ENCODE data around the gene BTBD6.

Gene BTBD6

DNA sequence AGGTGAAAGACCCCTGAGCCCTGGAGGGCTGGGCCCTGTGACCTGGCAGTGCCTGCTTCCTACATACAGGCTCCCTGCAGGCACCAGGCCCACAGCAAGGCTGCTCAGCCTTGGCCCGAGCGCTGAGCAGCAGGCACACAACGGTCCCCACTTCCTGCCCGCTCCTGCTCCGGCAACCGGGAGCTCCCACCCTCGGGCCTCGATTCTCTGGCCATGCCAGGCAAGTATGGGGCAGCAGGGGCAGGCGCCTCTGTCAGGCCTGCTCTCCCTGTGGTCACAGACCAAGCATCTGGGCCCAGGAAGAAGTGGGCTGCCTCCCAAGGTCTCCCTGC, 36.6 kb upstream of the BTBD6 start (continued):
- TF ChIP-seq, protein P1, sequence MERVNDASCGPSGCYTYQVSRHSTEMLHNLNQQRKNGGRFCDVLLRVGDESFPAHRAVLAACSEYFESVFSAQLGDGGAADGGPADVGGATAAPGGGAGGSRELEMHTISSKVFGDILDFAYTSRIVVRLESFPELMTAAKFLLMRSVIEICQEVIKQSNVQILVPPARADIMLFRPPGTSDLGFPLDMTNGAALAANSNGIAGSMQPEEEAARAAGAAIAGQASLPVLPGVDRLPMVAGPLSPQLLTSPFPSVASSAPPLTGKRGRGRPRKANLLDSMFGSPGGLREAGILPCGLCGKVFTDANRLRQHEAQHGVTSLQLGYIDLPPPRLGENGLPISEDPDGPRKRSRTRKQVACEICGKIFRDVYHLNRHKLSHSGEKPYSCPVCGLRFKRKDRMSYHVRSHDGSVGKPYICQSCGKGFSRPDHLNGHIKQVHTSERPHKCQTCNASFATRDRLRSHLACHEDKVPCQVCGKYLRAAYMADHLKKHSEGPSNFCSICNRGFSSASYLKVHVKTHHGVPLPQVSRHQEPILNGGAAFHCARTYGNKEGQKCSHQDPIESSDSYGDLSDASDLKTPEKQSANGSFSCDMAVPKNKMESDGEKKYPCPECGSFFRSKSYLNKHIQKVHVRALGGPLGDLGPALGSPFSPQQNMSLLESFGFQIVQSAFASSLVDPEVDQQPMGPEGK (CRISPR knock-in tag; IDR thresholded peaks at IDR 0.05; ENCODE audit: borderline replicate concordance) = no peak
- TF ChIP-seq RARB (CRISPR knock-in tag; IDR thresholded peaks at IDR 0.05) = no peak

DNA sequence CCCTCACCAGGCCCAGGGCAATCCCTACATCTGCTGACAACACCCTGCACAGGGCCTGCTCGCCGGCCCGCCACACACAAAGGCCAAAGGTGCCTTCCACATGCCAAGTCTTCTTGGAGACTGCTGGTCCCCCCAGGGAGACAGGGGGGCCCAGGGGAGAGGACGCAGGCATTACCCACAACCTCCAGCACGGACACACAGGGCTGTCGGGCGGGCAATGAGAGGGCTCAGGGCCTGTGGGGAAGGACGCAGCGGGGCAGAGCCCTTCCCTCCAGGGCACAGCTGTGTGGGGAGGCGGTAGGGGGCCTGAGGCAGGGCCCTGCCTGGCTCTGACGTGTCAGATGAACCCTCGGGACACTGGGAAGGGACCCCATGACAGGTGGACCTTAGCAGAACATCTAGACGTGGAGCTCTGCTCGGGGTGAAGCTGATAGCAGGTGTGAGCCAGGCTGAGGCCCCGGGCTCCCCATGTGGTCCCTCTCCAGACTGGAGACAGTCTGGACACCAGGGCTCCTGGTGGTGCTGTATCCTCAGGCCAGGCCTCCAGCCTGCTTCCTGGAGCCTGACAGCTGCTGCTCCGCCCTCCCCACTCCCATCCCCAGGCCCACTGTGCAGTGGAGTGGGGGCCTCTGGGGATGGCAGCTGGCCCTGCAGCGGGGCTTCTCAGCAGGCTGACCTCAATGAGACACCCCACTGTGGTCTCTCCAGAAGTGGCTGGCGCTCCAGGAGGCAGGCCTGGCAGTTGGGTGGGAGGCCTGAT, 35.6 kb upstream of the BTBD6 start:
- no peak for ATAC-seq

DNA sequence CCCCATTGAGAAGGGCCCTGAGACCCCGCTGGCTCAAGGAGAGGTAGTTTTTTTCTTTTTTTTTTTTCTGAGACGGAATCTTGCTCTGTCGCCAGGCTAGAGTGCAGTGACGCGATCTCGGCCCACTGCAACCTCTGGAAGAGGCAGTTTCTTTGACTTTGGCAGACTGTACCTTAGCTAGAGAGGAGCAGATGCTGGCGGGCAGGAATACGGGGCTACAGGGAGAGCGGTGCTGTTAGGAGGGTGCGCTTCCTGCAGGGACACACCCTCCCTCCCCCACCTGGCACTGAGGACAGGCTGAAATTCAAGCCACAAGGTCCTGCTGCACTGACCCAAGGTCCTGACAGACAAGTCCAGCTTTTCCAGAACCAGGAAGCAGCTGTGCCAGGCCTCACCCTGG, 35.0 kb upstream of the BTBD6 start:
- no peak for TF ChIP-seq ARNTL (CRISPR knock-in tag; IDR thresholded peaks at IDR 0.05; ENCODE audit: borderline replicate concordance, low read depth)
- TF ChIP-seq ZNF8 (CRISPR knock-in tag; IDR thresholded peaks at IDR 0.05) = no peak
- TF ChIP-seq PPARA (CRISPR knock-in tag; IDR thresholded peaks at IDR 0.05; ENCODE audit: borderline replicate concordance) = no peak
- no peak for TF ChIP-seq ZNF565 (CRISPR knock-in tag; conservative IDR thresholded peaks at IDR 0.05; ENCODE audit: low read depth)
- TF ChIP-seq, protein P2, sequence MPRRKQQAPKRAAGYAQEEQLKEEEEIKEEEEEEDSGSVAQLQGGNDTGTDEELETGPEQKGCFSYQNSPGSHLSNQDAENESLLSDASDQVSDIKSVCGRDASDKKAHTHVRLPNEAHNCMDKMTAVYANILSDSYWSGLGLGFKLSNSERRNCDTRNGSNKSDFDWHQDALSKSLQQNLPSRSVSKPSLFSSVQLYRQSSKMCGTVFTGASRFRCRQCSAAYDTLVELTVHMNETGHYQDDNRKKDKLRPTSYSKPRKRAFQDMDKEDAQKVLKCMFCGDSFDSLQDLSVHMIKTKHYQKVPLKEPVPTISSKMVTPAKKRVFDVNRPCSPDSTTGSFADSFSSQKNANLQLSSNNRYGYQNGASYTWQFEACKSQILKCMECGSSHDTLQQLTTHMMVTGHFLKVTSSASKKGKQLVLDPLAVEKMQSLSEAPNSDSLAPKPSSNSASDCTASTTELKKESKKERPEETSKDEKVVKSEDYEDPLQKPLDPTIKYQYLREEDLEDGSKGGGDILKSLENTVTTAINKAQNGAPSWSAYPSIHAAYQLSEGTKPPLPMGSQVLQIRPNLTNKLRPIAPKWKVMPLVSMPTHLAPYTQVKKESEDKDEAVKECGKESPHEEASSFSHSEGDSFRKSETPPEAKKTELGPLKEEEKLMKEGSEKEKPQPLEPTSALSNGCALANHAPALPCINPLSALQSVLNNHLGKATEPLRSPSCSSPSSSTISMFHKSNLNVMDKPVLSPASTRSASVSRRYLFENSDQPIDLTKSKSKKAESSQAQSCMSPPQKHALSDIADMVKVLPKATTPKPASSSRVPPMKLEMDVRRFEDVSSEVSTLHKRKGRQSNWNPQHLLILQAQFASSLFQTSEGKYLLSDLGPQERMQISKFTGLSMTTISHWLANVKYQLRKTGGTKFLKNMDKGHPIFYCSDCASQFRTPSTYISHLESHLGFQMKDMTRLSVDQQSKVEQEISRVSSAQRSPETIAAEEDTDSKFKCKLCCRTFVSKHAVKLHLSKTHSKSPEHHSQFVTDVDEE (CRISPR knock-in tag; IDR thresholded peaks at IDR 0.05) = no peak
- no peak for TF ChIP-seq ESRRG (CRISPR knock-in tag; IDR thresholded peaks at IDR 0.05)
- no peak for TF ChIP-seq RARB (CRISPR knock-in tag; IDR thresholded peaks at IDR 0.05)
- TF ChIP-seq SNAI2 (CRISPR knock-in tag; IDR thresholded peaks at IDR 0.05) = no peak
- TF ChIP-seq TCF4 (CRISPR knock-in tag; IDR thresholded peaks at IDR 0.05; ENCODE audit: borderline replicate concordance) = no peak
- no peak for ATAC-seq

More for the DNA sequence above, 35.6 kb upstream of the BTBD6 start:
- TF ChIP-seq, protein P3, sequence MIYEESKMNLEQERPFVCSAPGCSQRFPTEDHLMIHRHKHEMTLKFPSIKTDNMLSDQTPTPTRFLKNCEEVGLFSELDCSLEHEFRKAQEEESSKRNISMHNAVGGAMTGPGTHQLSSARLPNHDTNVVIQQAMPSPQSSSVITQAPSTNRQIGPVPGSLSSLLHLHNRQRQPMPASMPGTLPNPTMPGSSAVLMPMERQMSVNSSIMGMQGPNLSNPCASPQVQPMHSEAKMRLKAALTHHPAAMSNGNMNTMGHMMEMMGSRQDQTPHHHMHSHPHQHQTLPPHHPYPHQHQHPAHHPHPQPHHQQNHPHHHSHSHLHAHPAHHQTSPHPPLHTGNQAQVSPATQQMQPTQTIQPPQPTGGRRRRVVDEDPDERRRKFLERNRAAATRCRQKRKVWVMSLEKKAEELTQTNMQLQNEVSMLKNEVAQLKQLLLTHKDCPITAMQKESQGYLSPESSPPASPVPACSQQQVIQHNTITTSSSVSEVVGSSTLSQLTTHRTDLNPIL (CRISPR knock-in tag; IDR thresholded peaks at IDR 0.05; ENCODE audit: low read depth) = no peak
- TF ChIP-seq GLIS3 (CRISPR knock-in tag; IDR thresholded peaks at IDR 0.05) = no peak

DNA sequence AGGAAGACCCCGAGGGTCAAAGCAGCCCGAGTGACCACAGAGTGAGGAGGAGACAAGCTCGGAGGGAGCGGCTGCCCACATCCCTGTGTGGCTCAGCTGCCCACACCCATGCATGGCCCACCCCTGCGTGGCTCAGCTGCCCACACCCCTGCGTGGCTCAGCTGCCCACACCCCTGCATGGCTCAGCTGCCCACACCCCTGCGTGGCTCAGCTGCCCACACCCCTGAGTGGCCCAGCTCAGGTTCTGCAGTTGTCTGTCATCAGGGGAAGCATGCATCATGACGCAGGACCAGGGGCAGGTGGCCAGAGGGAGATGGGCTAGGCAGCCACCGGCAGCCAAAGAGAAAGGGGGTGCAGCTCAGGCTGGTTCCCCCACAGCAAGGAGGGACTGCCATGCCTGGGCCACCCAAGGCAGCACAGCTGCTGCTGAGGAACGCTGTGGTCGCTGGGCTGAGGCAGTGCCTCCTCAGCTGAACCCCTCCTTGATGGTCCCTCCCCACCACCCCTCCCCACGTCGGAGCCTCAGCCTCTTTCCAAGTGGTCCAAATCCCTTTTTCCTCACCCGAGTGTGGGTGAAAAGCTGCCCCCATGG, 33.9 kb upstream of the BTBD6 start:
- no peak for ATAC-seq
- TF ChIP-seq ZFP3 (CRISPR knock-in tag; IDR thresholded peaks at IDR 0.05) (no peak), BACH2 (CRISPR knock-in tag; IDR thresholded peaks at IDR 0.05; ENCODE audit: borderline replicate concordance) (no peak), TOX (CRISPR knock-in tag; IDR thresholded peaks at IDR 0.05; ENCODE audit: borderline replicate concordance) (no peak), ARNTL (CRISPR knock-in tag; IDR thresholded peaks at IDR 0.05; ENCODE audit: borderline replicate concordance, low read depth) (no peak), CSDC2 (CRISPR knock-in tag; IDR thresholded peaks at IDR 0.05) (no peak), GLIS3 (CRISPR knock-in tag; IDR thresholded peaks at IDR 0.05) (no peak), ZC3H10 (CRISPR knock-in tag; IDR thresholded peaks at IDR 0.05) (no peak)
- TF ChIP-seq, protein P1 (CRISPR knock-in tag; IDR thresholded peaks at IDR 0.05; ENCODE audit: borderline replicate concordance) = no peak

DNA sequence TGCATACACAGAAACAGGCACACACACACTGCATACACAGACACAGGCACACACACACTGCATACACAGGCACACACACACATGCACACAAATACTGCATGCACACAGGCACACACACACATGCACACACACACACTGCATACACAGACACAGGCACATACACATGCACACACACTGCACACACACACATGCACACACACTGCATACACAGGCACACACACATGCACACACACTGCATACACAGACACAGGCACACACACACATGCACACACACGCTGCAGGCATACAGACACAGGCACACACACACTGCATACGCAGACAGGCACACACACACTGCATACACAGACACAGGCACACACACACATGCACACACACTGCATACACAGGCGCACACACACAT, 32.7 kb upstream of the BTBD6 start:
- ATAC-seq = no peak
- TF ChIP-seq, protein P1 (CRISPR knock-in tag; IDR thresholded peaks at IDR 0.05; ENCODE audit: borderline replicate concordance) = no peak
- TF ChIP-seq TCF4 (CRISPR knock-in tag; IDR thresholded peaks at IDR 0.05; ENCODE audit: borderline replicate concordance) (no peak), ZNF565 (CRISPR knock-in tag; conservative IDR thresholded peaks at IDR 0.05; ENCODE audit: low read depth) (no peak), ARNTL (CRISPR knock-in tag; IDR thresholded peaks at IDR 0.05; ENCODE audit: borderline replicate concordance, low read depth) (no peak), GLIS3 (CRISPR knock-in tag; IDR thresholded peaks at IDR 0.05) (no peak), ZC3H10 (CRISPR knock-in tag; IDR thresholded peaks at IDR 0.05) (no peak), CSDC2 (CRISPR knock-in tag; IDR thresholded peaks at IDR 0.05) (no peak), ISL1 (CRISPR knock-in tag; IDR thresholded peaks at IDR 0.05) (no peak), OSR1 (CRISPR knock-in tag; IDR thresholded peaks at IDR 0.05) (no peak)
